ENCODE measurements around the gene DHRS12.
A peak's percentile ranks its signal among the peaks of the same experiment; 100 is the strongest.

Gene DHRS12

DNA sequence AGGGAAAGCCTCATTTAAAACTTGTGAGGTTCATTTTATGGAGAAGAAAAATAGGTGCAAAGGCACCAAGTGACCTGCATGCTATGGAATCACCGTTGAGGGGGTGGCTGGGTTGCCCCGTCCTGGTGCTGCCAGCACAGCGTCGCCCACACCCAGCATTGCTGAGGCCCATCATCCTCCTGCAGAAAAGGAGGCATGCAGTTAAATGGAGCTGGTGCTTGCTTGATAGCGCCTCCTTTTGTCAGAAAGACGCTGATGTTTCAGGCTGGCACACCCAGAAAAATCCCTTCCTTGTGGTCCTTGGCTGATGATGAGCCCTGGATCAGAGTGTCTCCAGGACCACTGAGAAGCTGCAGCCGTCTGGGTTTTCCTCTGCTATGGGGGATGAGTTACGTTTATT is 36.9 kb downstream of the DHRS12 start:
- no peaks in the 10 kb centered on the region for H3K27me3 ChIP-seq
- no peaks in the 10 kb centered on the region for H4K20me1 ChIP-seq
- H3K36me3 ChIP-seq, result peaks cover 24% of the 10 kb centered on the region
- H3K4me2 ChIP-seq, result no peak overlapping the region
- no peak overlapping the region for H3K27ac ChIP-seq
- peaks cover 12% of the 10 kb centered on the region for H3K4me1 ChIP-seq
- H3K4me3 ChIP-seq, result no peak overlapping the region
- TF ChIP-seq Cebpa-rat (IDR thresholded peaks at IDR 0.05), result no peak
- H3K9ac ChIP-seq, result no peak overlapping the region
- H3K9me3 ChIP-seq, result no peaks in the 10 kb centered on the region

- no peaks in the 10 kb centered on the region for H4K20me1 ChIP-seq
- H3K4me2 ChIP-seq, result peak overlapping the region; percentile 50
- no peaks in the 10 kb centered on the region for H3K9me3 ChIP-seq
- no peak overlapping the region for H3K9ac ChIP-seq
- peaks cover 41% of the 10 kb centered on the region for H3K36me3 ChIP-seq
- no peak for TF ChIP-seq Cebpa-rat (IDR thresholded peaks at IDR 0.05)
- H3K4me1 ChIP-seq, result peaks cover 12% of the 10 kb centered on the region
- no peak overlapping the region for H3K4me3 ChIP-seq
- H3K27ac ChIP-seq, result no peak overlapping the region
- H3K27me3 ChIP-seq, result no peaks in the 10 kb centered on the region
Measured at GRCh38 chr13:51765142-51765515, 38.8 kb downstream of the DHRS12 start.

GRCh38 chr13:51764184-51765141 is 39.5 kb downstream of the DHRS12 start:
- H3K36me3 ChIP-seq, result peaks cover 44% of the 10 kb centered on the region
- H3K4me2 ChIP-seq, result peak overlapping the region; percentile 50
- peaks cover 12% of the 10 kb centered on the region for H3K4me1 ChIP-seq
- no peaks in the 10 kb centered on the region for H3K9me3 ChIP-seq
- H4K20me1 ChIP-seq, result no peaks in the 10 kb centered on the region
- no peak overlapping the region for H3K9ac ChIP-seq
- no peak overlapping the region for H3K4me3 ChIP-seq
- H3K27me3 ChIP-seq, result no peaks in the 10 kb centered on the region
- TF ChIP-seq Cebpa-rat (IDR thresholded peaks at IDR 0.05), result no peak
- no peak overlapping the region for H3K27ac ChIP-seq

DNA sequence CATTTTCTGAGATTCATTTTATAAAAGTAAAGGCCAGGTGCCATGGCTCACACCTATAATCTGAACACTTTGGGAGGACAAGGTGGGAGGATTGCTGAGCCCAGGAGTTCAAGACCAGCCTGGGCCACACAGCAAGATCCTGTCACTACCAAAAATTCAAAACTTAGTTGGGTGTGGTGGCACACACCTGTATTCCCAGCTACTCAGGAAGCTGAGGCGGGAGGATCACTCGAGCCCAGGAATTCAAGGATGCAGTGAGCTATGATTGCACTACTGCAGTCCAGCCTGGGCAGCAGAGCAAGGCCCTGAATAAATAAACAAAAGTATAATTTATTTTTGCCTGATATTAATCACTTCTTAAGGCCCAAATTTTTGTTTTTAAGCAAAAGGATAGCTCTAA is 40.5 kb downstream of the DHRS12 start:
- Histone ChIP-seq H3K9me3 (no peaks in the 10 kb centered on the region), H3K4me1 (peaks cover 12% of the 10 kb centered on the region), H3K4me2 (no peak overlapping the region), H3K4me3 (no peak overlapping the region), H4K20me1 (no peaks in the 10 kb centered on the region), H3K36me3 (peaks cover 53% of the 10 kb centered on the region), H3K27ac (no peak overlapping the region), H3K27me3 (no peaks in the 10 kb centered on the region), H3K9ac (no peak overlapping the region)
- no peak for TF ChIP-seq Cebpa-rat (IDR thresholded peaks at IDR 0.05)

- Histone ChIP-seq H3K36me3 (peaks cover 54% of the 10 kb centered on the region), H3K4me3 (no peak overlapping the region), H3K4me2 (no peak overlapping the region), H3K4me1 (peaks cover 12% of the 10 kb centered on the region), H3K27me3 (no peaks in the 10 kb centered on the region), H3K9me3 (no peaks in the 10 kb centered on the region), H3K9ac (no peak overlapping the region), H4K20me1 (no peaks in the 10 kb centered on the region), H3K27ac (no peak overlapping the region)
- no peak for TF ChIP-seq Cebpa-rat (IDR thresholded peaks at IDR 0.05)
Measured at GRCh38 chr13:51761643-51762350, 42.2 kb downstream of the DHRS12 start.

- no peaks in the 10 kb centered on the region for H3K27me3 ChIP-seq
- no peaks in the 10 kb centered on the region for H4K20me1 ChIP-seq
- no peak overlapping the region for H3K27ac ChIP-seq
- H3K9ac ChIP-seq, result no peak overlapping the region
- H3K4me1 ChIP-seq, result peaks cover 12% of the 10 kb centered on the region
- no peak overlapping the region for H3K4me2 ChIP-seq
- H3K36me3 ChIP-seq, result peaks cover 58% of the 10 kb centered on the region
- no peaks in the 10 kb centered on the region for H3K9me3 ChIP-seq
- TF ChIP-seq Cebpa-rat (IDR thresholded peaks at IDR 0.05), result no peak
- no peak overlapping the region for H3K4me3 ChIP-seq
Measured at GRCh38 chr13:51760592-51760991, 43.4 kb downstream of the DHRS12 start.

GRCh38 chr13:51759240-51759639 is 44.7 kb downstream of the DHRS12 start:
- H3K9me3 ChIP-seq, result no peaks in the 10 kb centered on the region
- no peaks in the 10 kb centered on the region for H3K27me3 ChIP-seq
- TF ChIP-seq Cebpa-rat (IDR thresholded peaks at IDR 0.05), result no peak
- peaks cover 66% of the 10 kb centered on the region for H3K36me3 ChIP-seq
- no peak overlapping the region for H3K4me3 ChIP-seq
- H3K9ac ChIP-seq, result no peak overlapping the region
- no peak overlapping the region for H3K27ac ChIP-seq
- H3K4me1 ChIP-seq, result peaks cover 4% of the 10 kb centered on the region
- H3K4me2 ChIP-seq, result no peak overlapping the region
- H4K20me1 ChIP-seq, result no peaks in the 10 kb centered on the region

DNA sequence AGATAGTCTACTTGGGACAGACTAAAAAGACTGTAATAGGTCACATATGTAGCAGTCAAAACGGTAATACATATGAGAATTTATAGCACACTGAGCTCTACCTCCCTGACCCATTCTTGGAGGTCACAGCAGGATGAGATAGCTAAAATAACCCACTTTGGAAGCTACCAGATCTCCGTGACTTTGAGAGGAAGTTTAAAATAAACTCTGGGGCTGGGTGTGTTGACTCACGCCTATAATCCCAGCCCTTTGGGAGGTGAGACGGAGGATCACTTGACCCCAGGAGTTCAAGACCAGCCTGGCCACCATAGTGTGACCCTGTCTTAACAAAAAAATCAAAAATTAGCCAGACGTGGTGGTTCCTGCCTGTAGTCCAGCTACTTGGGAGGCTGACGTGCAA is 45.3 kb downstream of the DHRS12 start:
- no peak overlapping the region for H3K4me3 ChIP-seq
- H3K4me2 ChIP-seq, result no peak overlapping the region
- H3K4me1 ChIP-seq, result no peaks in the 10 kb centered on the region
- H3K27me3 ChIP-seq, result no peaks in the 10 kb centered on the region
- H3K9ac ChIP-seq, result no peak overlapping the region
- TF ChIP-seq Cebpa-rat (IDR thresholded peaks at IDR 0.05), result no peak
- peaks cover 71% of the 10 kb centered on the region for H3K36me3 ChIP-seq
- no peaks in the 10 kb centered on the region for H3K9me3 ChIP-seq
- H4K20me1 ChIP-seq, result no peaks in the 10 kb centered on the region
- no peak overlapping the region for H3K27ac ChIP-seq

- no peak for TF ChIP-seq Cebpa-rat (IDR thresholded peaks at IDR 0.05)
- H3K4me1 ChIP-seq, result no peaks in the 10 kb centered on the region
- H3K27me3 ChIP-seq, result no peaks in the 10 kb centered on the region
- H4K20me1 ChIP-seq, result no peaks in the 10 kb centered on the region
- H3K36me3 ChIP-seq, result peaks cover 73% of the 10 kb centered on the region
- H3K27ac ChIP-seq, result no peak overlapping the region
- no peak overlapping the region for H3K9ac ChIP-seq
- H3K4me2 ChIP-seq, result no peak overlapping the region
- no peak overlapping the region for H3K4me3 ChIP-seq
- no peaks in the 10 kb centered on the region for H3K9me3 ChIP-seq
Measured at GRCh38 chr13:51756651-51757050, 47.3 kb downstream of the DHRS12 start.

All from BLaER1 (cell line).